ACHN (cell line): ENCODE measurements around the gene CCDC9B.

ENCODE experiments used
- DNase-seq: peaks from one replicate; pipeline ENCODE4 v3.0.0-alpha.2; 2015
- in situ Hi-C: cut with HindIII; loops from 2 replicates; pipeline ENCODE4 v1.10.0; 2017; ENCODE audit warnings: low sequenced_read_pairs, low pct_ligation_motif_present, low pct_unique_long_range_greater_than_20kb

CCDC9B gene

DNA sequence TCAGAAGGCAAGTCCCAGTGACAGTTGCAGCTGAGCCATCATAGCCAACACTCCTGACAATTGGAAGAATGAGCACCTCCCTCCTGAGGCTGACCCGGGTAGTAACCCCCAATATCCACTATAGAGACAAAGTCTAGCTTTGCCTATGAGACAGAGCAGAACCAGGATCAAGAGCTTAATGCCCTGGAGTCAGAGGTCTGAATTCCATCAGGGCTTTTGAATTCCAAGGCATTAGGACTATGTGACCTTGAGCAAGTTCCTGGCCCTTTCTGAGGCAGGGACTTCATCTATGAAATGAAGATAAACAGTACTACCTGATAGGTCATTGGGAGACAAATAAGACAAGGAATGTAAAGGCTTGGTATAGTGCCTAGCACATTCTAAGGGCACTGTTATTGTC is 20.3 kb downstream of the CCDC9B start:
- DNase-seq: no peak
- in situ Hi-C loops: no loop called here

DNA sequence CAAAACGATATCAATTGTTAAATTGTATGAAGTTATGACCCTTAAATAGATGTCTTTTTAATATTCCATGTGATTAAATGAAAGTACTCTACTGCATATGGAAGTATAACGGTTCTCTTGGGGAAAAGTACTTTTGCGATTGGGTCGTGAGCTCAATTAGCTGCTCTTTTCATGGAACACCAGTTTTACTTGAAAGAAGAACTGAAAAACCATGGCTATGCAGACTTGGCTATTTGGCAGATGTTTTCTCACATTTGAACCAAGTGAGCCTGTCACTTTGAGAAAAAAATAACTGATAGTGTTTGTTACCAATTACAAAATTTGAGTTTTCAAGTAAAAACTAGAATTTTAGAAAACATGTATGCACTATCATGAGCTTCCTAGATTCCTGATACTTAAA is 23.2 kb downstream of the CCDC9B start:
- DNase-seq: no peak
- in situ Hi-C loops: no loop called here

DNA sequence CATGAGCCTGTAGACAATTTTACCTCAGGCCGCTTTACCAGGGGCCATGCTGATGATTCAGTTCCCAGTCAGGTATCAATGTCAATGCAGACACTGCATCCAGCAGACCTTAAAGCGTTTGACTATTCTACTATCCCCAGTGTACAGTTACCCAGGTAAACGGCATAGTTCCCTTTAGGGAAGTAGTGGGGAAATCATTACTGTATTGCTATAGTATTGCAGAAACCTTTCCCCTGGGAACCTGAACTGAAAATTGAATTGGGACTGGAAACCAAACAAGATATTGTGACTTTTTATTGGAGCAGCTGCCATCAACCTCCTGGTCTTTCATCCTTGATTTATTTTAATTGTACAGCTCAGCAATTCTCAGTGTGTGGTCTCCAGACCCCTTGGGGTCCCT is 23.8 kb downstream of the CCDC9B start:
- in situ Hi-C loops: no loop called here
- DNase-seq: no peak

DNA sequence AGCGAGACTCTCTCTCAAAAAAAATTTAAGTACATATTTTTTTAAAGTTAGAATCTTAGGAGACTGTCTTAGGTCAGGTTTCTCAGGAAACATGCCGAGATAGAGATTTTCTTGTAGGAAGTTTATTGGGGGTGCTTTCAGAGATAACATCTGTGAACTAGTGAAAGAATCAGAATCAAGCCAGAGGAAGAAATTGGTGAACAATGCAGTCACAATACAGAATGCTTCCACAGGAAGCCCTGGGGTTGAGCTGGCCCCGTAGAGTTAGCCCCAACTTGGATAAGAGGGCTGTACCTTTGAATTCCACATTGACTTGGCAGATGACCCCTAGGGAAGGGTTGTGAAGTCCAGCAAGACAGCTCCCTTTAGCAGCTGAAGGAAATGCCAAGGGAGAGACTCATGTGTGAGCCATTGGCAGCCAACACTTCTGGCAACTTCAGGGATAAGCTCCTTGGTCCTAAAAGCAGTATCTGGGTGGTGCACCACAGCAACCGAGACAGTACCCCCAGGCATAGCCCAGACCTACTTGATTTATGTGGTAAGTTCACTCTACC is 25.9 kb downstream of the CCDC9B start:
- in situ Hi-C loops: no loop called here
- no peak for DNase-seq

DNA sequence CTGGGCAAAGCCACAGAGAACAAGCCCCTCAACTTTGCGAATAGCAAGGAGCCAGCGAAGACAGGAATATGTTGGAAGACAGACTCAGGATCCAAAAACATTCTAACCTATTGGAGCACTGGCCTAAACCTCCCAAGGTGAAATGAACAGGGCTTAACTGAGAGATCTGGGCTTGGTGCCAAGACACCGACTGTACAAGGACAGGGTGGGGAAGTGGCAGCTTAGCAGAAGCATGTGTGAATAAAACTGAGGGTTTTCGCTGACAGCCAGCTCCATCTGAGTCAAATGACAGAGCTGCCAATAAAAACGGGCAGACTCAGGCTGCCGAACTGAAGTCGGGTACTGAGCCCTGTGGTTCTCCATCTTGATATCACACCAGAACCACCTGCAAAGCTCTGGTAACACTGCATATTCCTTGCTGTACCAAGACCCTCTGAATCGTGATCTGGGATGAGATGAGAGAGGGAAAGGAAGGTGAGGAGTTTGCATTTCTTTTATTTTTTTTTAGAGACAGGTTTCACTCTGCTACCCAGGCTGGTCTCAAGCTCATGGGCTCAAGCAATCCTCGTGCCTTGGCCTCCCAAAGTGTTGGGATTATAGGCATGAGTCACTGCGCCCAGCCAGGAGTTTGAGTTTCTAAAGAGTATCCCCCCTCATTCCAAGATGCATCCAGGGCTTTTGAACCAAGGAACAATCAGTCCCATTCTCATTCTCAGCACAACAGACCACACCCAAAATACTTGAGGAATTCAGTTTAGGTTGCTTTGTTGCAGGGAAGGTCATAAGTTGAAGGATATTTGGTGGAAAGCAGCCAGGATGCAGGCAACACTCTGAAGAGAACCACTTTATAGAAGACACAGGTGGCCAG is 27.0 kb downstream of the CCDC9B start:
- in situ Hi-C loops: no loop called here
- DNase-seq: no peak

DNA sequence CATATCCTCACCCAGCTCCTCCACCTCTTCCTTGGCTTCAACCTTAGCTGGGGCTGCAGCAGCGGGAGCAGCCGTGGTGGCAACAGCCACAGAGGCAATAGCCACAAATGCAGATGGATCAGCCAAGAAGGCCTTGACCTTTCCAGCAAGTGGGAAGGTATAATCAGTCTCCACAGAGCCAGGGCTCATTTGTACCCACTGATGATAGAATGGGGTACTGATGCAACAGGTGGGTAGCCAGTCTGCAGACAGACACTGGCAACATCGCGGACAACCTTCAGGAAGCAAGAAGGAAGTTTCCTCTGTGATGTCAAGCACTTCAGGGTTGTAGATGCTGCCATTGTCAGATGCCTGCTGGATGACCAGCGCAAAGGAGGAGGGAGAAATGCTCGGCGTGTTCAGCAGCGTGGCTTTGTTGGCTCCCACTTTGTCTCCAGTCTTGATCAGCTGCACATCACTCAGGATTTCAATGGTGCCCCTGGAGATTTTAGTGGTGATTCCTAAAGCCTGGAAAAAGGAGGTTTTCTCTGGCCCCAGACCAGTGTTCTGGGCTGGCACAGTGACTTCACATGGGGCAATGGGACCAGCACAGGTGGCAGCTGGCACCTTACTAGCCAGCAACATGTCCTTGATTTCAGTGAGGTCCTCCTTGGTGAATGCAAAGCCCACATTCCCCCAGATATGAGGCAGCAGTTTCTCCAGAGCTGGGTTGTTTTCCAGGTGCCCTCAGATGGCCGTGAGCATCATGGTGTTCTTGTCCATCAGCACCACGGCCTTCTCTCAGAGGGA is 28.2 kb downstream of the CCDC9B start:
- in situ Hi-C loops: no loop called here
- DNase-seq: no peak

DNA sequence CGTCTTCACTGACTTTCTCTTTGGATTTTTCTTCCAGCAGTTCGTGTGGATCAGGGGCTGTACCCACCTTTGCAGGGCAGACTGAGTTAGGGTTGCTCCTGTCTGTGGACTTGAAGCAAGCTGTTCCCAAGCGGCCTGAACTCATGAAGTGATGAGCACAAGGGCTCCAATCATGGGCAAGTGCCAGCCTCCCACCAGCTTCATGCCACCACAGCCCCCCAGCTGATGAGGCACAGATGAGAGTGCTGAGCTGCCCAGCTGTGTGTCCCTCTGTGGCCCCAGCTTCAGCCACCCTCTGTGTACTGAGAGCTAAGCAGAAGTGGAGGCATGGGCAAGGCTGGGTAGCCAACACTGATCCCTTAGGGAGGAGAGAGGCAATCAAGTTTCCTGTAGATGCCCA is 29.7 kb downstream of the CCDC9B start:
- no peak for DNase-seq
- in situ Hi-C loops: no loop called here

DNA sequence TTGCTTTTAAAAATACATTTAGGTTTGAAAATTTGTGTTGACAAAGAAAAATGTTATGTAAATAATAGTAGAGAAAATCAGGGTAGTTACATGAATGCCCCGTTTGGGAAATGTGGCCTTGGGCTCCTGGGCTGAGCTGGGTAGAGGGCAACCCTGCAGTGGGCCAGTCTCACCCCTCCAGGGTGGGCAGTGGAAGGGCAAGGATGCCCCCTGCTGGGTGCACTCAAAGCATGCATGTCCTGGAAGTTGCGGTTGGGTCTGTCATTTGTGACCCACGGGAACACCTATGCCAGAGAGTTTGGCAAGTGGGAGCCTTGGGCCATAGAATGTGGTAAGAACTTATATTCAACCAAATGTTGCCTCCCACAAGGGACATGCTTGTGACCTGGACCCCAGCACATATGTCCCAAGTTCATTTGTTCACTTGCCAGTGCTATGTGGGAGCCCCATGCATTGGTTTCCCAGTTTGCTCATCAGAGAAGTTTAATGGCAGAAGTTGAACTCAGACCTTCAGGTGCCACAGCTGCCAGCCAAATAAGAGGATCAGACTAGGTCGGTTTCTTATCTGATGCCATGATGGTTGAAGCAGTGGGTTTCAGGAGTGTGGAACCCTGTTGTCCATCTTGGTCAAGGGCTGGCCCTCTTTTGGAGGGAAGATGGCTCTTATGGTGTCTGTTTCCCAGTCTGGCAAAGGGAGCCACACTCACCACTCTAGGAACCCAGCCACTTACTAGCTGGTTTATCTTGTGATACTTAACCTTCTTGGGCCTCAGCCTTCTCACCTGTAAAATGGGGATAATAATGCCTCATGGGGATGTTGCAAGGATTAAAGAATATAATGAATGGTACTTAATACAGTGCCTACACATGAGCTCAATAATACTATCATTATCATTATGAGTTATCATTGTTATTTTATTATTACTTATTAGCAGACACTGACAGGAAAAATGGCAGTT is 30.5 kb downstream of the CCDC9B start:
- peak; percentile 52 for DNase-seq
- in situ Hi-C loops: no loop called here

DNA sequence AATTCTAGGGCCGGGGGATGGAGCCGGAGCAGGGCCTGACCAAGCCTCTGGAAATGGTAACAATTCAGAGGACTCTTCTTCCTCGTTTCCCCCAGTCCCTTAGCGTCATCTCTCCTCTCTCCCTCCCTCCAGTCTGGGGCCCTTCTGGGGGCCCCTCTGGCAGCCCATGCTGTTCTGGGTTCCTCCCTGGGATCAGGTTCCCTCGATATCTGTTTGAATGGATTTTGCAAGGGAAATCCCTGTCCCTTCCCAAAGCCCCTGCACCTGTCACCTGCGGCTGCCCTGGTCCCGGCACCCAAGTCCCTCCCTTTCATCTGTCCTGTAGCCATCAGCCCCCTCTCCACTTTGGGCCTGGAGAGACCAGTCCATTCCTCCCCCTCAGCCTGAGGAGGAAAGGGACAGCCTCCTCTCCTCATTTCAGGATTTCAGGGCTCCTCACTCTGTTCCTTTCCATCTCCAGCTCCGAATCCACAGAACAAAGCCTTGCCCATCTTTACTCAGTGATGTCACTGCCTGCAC is 31.3 kb downstream of the CCDC9B start:
- no peak for DNase-seq
- in situ Hi-C loops: no loop called here

DNA sequence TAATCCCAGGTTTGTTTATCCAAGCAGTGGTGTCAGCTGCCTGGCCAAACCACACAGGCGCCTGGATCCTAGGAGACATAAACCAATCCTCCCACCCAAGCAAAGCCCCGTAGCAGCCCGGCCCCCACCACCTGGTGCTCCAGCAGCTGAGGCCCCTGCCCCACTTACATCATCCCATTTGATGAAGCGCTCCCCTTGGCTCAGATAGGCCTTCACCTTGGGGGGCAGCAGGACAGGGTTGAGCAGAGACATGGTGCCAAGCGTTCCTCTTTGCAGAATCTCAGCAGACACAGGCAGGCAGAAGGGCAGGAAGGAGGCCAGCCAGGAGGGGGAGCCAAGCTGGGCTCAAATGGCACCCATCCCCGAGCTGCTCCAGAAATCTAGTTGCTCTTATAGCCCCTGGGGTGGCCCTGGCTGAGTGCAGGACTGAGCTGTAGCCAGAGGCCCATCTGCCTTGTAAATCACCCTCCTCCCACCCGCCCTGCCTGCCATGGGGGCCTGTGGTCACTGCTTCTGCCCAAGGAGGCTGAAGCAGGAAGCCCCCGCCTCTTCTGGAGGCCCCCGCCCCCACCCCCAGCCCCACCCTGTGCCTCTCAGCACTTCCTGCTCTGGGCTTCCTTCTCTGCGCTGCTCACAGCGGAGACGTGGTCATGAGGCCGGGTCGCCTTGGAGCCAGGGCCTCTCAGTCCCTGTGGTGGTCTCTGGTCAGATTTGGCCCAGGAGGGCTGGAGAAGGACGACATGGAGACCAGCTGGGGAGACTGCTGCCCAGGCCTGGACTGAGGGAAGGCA is 33.1 kb downstream of the CCDC9B start, which contains the start of gene PLCB2:
TSS of gene PLCB2 (minus strand) at position 515 of the 791 bp plus-strand sequence. CDS start at position 252, 263 bp downstream.
- in situ Hi-C loops: no loop called here
- no peak for DNase-seq

DNA sequence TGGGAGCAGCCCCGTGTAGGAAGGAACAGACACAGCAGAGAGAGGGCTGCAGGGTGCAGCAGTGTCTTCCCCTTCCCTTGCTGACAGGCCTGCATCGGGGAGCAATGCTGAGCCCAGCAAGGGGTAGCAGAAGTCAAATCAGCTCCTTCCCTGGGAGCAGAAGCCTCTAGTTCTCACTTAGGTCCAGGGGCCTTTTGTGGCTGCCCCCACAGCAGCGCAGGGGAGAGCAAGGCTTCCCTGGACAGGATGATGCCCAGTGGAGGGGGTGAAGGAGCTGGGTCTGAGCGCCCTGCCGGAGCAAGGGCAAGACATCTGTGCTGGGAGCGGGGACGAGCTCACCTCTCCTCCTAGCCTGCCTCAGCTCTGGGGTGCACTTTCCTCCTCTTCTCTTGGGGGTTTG is 33.8 kb downstream of the CCDC9B start:
- DNase-seq: no peak
- in situ Hi-C loops: no loop called here

DNA sequence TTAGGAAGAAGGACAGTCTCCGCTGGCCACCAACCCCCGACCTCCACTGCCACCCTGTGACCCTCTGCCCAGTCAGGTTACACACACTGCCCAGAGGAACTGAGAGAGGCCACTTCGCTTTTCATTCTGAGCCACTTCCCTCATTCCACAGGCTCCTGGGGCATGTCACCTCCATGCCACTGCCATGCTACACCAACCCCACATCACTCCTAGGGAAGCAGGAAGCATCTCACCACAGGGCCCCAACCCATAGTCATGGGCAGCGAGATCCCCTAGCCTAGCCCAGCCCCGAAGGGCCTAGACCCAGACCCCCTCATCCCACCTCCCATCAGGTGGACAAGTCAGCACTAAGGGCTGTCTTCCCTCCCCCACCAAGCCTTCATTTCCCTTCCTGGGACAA is 34.4 kb downstream of the CCDC9B start:
- in situ Hi-C loops: no loop called here
- no peak for DNase-seq

DNA sequence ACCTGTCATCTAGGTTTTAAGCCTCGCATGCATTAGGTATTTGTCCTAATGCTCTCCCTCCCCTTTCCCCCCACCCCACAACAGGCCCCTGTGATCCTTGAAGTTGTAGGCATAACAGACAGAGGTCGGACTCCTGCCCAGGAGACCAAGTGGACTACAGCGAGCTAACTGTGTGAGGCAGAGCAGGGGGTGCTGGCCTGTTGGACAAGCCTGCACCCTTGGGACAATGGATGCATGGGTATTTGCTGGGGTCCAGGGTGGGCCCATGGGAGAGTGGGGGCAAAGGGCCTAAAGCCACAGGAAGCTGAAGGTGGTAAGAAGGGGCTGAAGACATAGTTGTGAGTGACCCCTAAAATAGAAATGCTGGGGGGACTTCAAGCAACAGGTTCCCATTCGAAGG is 35.5 kb downstream of the CCDC9B start:
- in situ Hi-C loops: no loop called here
- no peak for DNase-seq

DNA sequence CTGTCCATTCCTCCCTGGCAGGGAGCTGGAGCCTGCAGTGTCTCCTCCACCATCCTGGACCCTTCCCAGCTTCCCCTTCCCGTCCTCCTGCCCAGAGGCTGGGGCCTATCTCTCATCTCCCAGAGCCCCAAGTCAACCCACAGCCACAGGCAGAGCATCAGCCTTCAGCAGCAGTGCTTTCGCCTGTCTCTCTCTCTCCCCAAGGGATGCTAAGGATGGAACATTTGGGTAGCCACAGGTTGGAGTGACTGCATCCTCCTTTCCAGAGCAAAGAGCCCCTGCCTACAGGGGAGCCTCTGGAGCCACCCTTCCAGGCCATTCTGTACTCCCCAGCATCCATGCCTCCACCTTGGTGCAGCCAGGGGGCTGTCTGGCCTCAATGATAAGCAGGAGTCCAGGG is 37.2 kb downstream of the CCDC9B start:
- no peak for DNase-seq
- in situ Hi-C loops: no loop called here

DNA sequence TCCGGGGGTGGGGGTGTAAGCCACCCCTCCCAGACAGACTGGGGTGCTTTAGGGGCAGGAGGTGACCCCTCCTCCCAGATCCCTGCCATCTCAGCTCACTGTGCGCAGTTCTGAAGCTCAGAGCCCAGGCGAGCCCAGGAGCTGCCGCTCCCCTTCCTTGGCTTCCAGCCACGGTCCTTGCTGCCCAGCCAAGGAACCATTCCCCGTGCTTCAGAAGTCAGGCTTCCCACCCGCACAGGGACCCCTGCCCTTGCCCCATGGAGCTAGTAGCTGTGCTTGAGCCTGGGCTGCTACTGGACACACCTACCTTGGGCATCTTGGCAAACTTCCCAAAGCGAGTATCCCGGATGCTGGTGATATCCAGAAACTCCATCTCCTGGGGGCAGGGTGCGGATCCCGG is 37.8 kb downstream of the CCDC9B start:
- in situ Hi-C loops: no loop called here
- no peak for DNase-seq

DNA sequence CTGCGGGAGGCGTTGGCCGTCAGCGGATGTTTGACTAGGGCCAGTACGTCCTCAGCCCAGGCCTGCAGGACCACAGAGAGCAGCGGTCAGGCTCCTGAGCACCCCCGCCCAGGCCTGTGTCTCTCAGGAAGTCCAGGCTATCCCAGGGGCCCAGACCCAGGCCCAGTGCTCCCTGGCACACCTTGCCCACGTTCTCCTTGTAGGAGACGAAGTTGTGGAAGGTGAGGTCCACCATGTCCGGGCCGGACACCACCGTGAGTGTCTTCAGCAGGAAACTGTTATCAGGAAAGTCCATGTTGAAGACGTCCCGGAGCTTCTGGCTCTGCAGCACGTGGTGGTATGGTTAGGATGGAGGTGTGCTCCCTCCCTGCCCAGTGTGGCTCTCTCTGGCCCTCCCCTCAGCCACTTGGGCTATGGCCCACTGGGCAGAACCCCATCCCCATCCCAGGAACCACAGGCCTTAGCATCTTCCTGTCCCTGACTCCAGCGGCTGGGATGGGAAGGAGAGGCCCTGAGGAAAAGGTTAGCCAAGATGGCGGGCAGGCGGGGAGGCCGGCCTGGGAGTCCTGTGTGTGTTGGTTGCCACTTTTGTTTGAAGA is 38.4 kb downstream of the CCDC9B start:
- DNase-seq: no peak
- in situ Hi-C loops: no loop called here

DNA sequence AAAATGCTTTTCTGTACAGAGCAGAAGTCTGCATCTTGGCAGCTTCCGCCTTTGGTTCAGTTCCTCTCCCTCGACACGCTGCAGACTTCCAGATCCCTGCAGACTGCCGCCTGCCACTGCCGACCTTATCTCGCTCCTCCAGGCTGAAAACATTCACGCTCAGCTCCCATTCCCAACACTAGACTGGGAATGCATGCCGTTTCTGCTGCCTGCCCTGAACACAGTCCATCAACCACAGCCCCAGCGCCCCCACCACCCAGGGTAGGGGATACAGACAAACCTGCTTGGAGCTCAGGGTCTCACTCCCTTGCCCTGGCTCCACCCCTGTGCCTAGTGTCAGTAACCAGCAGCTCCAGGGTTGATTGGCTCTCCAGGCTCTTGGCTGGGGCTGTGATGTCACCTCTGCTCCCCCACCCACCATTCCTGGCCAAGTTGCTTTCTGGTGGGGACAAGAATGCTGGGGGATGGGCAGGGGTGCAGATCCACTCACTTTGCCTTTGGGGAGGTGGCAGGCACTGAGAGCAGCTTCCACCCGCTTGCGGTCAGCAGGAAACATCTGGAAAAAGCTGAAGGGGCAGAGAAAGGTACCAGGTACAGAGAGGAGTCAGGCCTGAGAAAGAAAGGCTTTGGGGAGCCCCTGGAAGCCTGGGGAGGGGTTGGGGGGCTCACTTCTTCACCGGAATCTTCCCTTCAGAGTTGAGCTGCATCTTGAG is 39.1 kb downstream of the CCDC9B start:
- DNase-seq: no peak
- in situ Hi-C loops: no loop called here
